ENCODE measurements around the gene MSL1.

DNA sequence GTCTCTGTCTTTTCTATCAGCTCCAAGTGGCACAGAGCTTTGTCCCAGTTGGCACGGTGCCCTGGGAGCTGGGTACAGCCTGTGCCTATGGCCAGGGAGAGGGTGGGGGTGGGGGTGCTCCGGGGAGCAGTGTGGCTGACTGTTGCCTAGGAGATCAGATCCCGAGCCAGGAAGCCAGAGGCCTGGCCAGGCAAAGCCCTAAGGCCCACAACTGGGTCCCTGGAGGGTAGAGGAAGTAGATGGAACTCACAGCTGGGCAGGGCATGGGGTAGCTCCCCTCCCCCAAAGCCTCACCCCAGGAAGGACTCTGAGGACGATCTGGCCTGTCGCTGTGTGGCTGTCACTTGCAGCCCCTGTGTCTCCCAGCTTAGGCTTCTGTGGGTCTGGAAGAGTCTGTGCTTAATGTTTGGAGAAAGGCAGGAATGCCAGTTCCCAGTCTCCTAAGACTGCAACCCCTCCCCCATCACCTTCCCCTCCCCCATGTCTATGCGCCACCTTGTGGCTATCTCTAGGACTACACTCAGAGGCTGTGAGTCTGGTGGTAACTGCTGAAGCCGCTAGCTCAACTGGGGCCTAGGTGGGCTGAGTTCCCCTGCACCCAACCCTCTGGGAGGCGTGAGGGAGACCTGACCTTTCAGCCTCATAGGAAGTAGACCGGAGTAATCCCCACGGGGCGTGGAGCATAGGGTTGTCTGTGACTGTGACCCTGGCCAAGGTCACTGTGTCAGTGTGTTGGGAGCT is 46.4 kb upstream of the MSL1 start:
- TF ChIP-seq CSDC2 (CRISPR knock-in tag; IDR thresholded peaks at IDR 0.05) = no peak
- TF ChIP-seq ZFP30 (CRISPR knock-in tag; IDR thresholded peaks at IDR 0.05) = no peak
- no peak for TF ChIP-seq ZNF8 (CRISPR knock-in tag; IDR thresholded peaks at IDR 0.05)
- TF ChIP-seq, protein P1, sequence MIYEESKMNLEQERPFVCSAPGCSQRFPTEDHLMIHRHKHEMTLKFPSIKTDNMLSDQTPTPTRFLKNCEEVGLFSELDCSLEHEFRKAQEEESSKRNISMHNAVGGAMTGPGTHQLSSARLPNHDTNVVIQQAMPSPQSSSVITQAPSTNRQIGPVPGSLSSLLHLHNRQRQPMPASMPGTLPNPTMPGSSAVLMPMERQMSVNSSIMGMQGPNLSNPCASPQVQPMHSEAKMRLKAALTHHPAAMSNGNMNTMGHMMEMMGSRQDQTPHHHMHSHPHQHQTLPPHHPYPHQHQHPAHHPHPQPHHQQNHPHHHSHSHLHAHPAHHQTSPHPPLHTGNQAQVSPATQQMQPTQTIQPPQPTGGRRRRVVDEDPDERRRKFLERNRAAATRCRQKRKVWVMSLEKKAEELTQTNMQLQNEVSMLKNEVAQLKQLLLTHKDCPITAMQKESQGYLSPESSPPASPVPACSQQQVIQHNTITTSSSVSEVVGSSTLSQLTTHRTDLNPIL (CRISPR knock-in tag; IDR thresholded peaks at IDR 0.05; ENCODE audit: low read depth) = no peak
- TF ChIP-seq, protein P2, sequence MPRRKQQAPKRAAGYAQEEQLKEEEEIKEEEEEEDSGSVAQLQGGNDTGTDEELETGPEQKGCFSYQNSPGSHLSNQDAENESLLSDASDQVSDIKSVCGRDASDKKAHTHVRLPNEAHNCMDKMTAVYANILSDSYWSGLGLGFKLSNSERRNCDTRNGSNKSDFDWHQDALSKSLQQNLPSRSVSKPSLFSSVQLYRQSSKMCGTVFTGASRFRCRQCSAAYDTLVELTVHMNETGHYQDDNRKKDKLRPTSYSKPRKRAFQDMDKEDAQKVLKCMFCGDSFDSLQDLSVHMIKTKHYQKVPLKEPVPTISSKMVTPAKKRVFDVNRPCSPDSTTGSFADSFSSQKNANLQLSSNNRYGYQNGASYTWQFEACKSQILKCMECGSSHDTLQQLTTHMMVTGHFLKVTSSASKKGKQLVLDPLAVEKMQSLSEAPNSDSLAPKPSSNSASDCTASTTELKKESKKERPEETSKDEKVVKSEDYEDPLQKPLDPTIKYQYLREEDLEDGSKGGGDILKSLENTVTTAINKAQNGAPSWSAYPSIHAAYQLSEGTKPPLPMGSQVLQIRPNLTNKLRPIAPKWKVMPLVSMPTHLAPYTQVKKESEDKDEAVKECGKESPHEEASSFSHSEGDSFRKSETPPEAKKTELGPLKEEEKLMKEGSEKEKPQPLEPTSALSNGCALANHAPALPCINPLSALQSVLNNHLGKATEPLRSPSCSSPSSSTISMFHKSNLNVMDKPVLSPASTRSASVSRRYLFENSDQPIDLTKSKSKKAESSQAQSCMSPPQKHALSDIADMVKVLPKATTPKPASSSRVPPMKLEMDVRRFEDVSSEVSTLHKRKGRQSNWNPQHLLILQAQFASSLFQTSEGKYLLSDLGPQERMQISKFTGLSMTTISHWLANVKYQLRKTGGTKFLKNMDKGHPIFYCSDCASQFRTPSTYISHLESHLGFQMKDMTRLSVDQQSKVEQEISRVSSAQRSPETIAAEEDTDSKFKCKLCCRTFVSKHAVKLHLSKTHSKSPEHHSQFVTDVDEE (CRISPR knock-in tag; IDR thresholded peaks at IDR 0.05) = no peak
- no peak for TF ChIP-seq GLIS3 (CRISPR knock-in tag; IDR thresholded peaks at IDR 0.05)
- TF ChIP-seq ARNTL (CRISPR knock-in tag; IDR thresholded peaks at IDR 0.05; ENCODE audit: borderline replicate concordance, low read depth) = no peak
- TF ChIP-seq OSR1 (CRISPR knock-in tag; IDR thresholded peaks at IDR 0.05) = no peak
- TF ChIP-seq, protein P3, sequence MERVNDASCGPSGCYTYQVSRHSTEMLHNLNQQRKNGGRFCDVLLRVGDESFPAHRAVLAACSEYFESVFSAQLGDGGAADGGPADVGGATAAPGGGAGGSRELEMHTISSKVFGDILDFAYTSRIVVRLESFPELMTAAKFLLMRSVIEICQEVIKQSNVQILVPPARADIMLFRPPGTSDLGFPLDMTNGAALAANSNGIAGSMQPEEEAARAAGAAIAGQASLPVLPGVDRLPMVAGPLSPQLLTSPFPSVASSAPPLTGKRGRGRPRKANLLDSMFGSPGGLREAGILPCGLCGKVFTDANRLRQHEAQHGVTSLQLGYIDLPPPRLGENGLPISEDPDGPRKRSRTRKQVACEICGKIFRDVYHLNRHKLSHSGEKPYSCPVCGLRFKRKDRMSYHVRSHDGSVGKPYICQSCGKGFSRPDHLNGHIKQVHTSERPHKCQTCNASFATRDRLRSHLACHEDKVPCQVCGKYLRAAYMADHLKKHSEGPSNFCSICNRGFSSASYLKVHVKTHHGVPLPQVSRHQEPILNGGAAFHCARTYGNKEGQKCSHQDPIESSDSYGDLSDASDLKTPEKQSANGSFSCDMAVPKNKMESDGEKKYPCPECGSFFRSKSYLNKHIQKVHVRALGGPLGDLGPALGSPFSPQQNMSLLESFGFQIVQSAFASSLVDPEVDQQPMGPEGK (CRISPR knock-in tag; IDR thresholded peaks at IDR 0.05; ENCODE audit: borderline replicate concordance) = no peak
